Liver (tissue), 9 donors: ENCODE measurements around the gene EPSTI1. TPM values are rescaled to one million over a fixed set of nuclear protein-coding genes. Genes with fewer than 3 reads are reported as not detected.

Experiments used
- DNase-seq: peaks from one replicate; pipeline ENCODE4 v3.0.0-alpha.2; 2017; ENCODE audit warnings: low spot score
- H3K27ac ChIP-seq, 2 donors: one replicate each; pipeline ENCODE4 v1.7.0; 2013; ENCODE audit warnings: inconsistent platforms in 2 of 2, low read length in 2 of 2, control low read depth in 1 of 2, low read depth in 1 of 2, mild to moderate bottlenecking in 1 of 2
- H3K27me3 ChIP-seq, 4 donors: one replicate each; pipeline versions ENCODE4 v1.6.1 to v1.7.0; 2013; ENCODE audit warnings: low read length in 3 of 4, inconsistent platforms in 1 of 4, mild to moderate bottlenecking in 1 of 4, moderate library complexity in 1 of 4; ENCODE audit not compliant: control insufficient read depth in 4 of 4, insufficient read depth in 4 of 4
- H3K36me3 ChIP-seq, 4 donors: one replicate each; pipeline versions ENCODE4 v1.6.1 to v1.7.0; 2013; ENCODE audit warnings: low read length in 3 of 4, mild to moderate bottlenecking in 3 of 4, low read depth in 1 of 4, moderate library complexity in 1 of 4; ENCODE audit not compliant: control insufficient read depth in 4 of 4, insufficient read depth in 3 of 4
- H3K4me1 ChIP-seq, 4 donors: one replicate each; pipeline versions ENCODE4 v1.6.1 to v1.7.0; 2013; ENCODE audit warnings: low read length in 3 of 4, mild to moderate bottlenecking in 3 of 4, moderate library complexity in 1 of 4; ENCODE audit not compliant: control insufficient read depth in 4 of 4, insufficient read depth in 4 of 4
- H3K4me3 ChIP-seq, 3 donors: one replicate each; pipeline versions ENCODE4 v1.6.1 to v1.7.0; 2013; ENCODE audit warnings: low read length in 3 of 3, control low read depth in 1 of 3, low read depth in 1 of 3, mild to moderate bottlenecking in 1 of 3
- H3K9ac ChIP-seq, 2 donors: one replicate each; pipeline ENCODE4 v1.7.0; 2013; ENCODE audit warnings: low read length in 2 of 2, mild to moderate bottlenecking in 2 of 2, moderate library complexity in 2 of 2, control low read depth in 1 of 2, low read depth in 1 of 2
- H3K9me3 ChIP-seq, 4 donors: one replicate each; pipeline versions ENCODE4 v1.6.1 to v1.7.0; 2013; ENCODE audit warnings: low read length in 3 of 4; ENCODE audit not compliant: control insufficient read depth in 4 of 4
- ATF3 ChIP-seq: IDR thresholded peaks from 2 replicates; pipeline ENCODE4 v1.6.1; 2016; ENCODE audit warnings: antibody characterized with exemption
- CTCF ChIP-seq: fragments of 150-350 bp; IDR thresholded peaks from 2 replicates; pipeline ENCODE4 v1.5.1; 2017; ENCODE audit warnings: improper control_type of control experiment, low read depth, low read length; ENCODE audit not compliant: missing input control
- EGR1 ChIP-seq, 2 donors: IDR thresholded peaks; 2 replicates each; pipeline ENCODE4 v1.6.1; 2016 to 2018; ENCODE audit warnings: antibody characterized with exemption in 2 of 2, low read depth in 2 of 2
- FOXA1 ChIP-seq: IDR thresholded peaks from 2 replicates; pipeline ENCODE4 v1.6.1; 2016; ENCODE audit warnings: antibody characterized with exemption
- FOXA2 ChIP-seq: IDR thresholded peaks from 2 replicates; pipeline ENCODE4 v1.6.1; 2016; ENCODE audit warnings: antibody characterized with exemption
- GABPA ChIP-seq, 2 donors: IDR thresholded peaks in 1 of 2; conservative IDR thresholded peaks in 1 of 2; 2 replicates each; pipeline ENCODE4 v1.6.1; 2016; ENCODE audit warnings: antibody characterized with exemption in 2 of 2, mild to moderate bottlenecking in 1 of 2, moderate library complexity in 1 of 2
- HNF4A ChIP-seq, 2 donors: conservative IDR thresholded peaks; 2 replicates each; pipeline ENCODE4 v1.6.1; 2016; ENCODE audit warnings: antibody characterized with exemption in 2 of 2, mild to moderate bottlenecking in 2 of 2
- HNF4G ChIP-seq: IDR thresholded peaks from 2 replicates; pipeline ENCODE4 v1.6.1; 2016; ENCODE audit warnings: antibody characterized with exemption
- JUND ChIP-seq, 2 donors: IDR thresholded peaks; 2 replicates each; pipeline ENCODE4 v1.6.1; 2016; ENCODE audit warnings: antibody characterized with exemption in 2 of 2
- MAX ChIP-seq: IDR thresholded peaks from 2 replicates; pipeline ENCODE4 v1.6.1; 2016; ENCODE audit warnings: antibody characterized with exemption
- NR2F2 ChIP-seq: IDR thresholded peaks from 2 replicates; pipeline ENCODE4 v1.6.1; 2016; ENCODE audit warnings: antibody characterized with exemption
- RAD21 ChIP-seq, 2 donors: IDR thresholded peaks; 2 replicates each; pipeline ENCODE4 v1.6.1; 2016; ENCODE audit warnings: antibody characterized with exemption in 2 of 2, mild to moderate bottlenecking in 2 of 2
- REST ChIP-seq: IDR thresholded peaks from 2 replicates; pipeline ENCODE4 v1.6.1; 2016; ENCODE audit warnings: antibody characterized with exemption, mild to moderate bottlenecking
- RXRA ChIP-seq, 2 donors: IDR thresholded peaks; 2 replicates each; pipeline ENCODE4 v1.6.1; 2017 to 2018; ENCODE audit warnings: antibody characterized with exemption in 2 of 2, mild to moderate bottlenecking in 1 of 2
- SP1 ChIP-seq: IDR thresholded peaks from 2 replicates; pipeline ENCODE4 v1.6.1; 2018; ENCODE audit warnings: antibody characterized with exemption, mild to moderate bottlenecking
- TAF1 ChIP-seq: conservative IDR thresholded peaks from 2 replicates; pipeline ENCODE4 v1.6.1; 2016; ENCODE audit warnings: antibody characterized with exemption, mild to moderate bottlenecking
- YY1 ChIP-seq: IDR thresholded peaks from 2 replicates; pipeline ENCODE4 v1.6.1; 2016; ENCODE audit warnings: antibody characterized with exemption, mild to moderate bottlenecking
- ZBTB33 ChIP-seq: IDR thresholded peaks from 2 replicates; pipeline ENCODE4 v1.6.1; 2016; ENCODE audit warnings: antibody characterized with exemption
- WGBS: extraction: QIAGEN DNeasy Blood & Tissue Kit; methylation state at CpG from one replicate; pipeline ENCODE4 v1.1.7; 2013; 5-methylcytosine and 5-hydroxymethylcytosine counted together
- polyA plus RNA-seq, 2 donors: library from polyadenylated mRNA; stranded (reverse) in 1 of 2; unstranded in 1 of 2; fragments of 200-250 nt in 1 of 2; fragments of >200 nt in 1 of 2; fragmentation: Nextera tagmentation in 1 of 2; extraction: Ambion mirVana in 1 of 2; gene quantifications; one replicate each; pipeline versions ENCODE4 v1.2.1 to v1.2.3, GENCODE V29; 2013 to 2015
- total RNA-seq, 2 donors: library from RNA; depleted of rRNA; stranded (reverse); fragments of >200 nt; gene quantifications; one replicate each; pipeline ENCODE4 v1.2.3, GENCODE V29; 2014
- donor health status: healthy.
- donor health status: healthy.
- donor health status: healthy.
- donor health status: healthy.
- donor health status: healthy.

EPSTI1 gene
- total and polyA plus RNA-seq, 4 donors: 2.1 to 20.3 (median 4.2) TPM

GRCh38 chr13:43005460-43006236 is 13.6 kb upstream of the EPSTI1 start:
- Histone ChIP-seq H3K4me3 (no peak overlapping the region), H3K27ac (no peak overlapping the region), H3K27me3 (no peaks in the 10 kb centered on the region), H3K4me1 (no peaks in the 10 kb centered on the region), H3K9ac (no peak overlapping the region), H3K36me3 (no peaks in the 10 kb centered on the region), H3K9me3 (no peaks in the 10 kb centered on the region)
- TF ChIP-seq TAF1: no peak
- TF ChIP-seq REST: no peak
- TF ChIP-seq EGR1 (IDR thresholded peaks at IDR 0.05; ENCODE audit: low read depth in 2 of 2): no peak
- TF ChIP-seq RXRA (IDR thresholded peaks at IDR 0.05): no peak
- TF ChIP-seq HNF4A (conservative IDR thresholded peaks at IDR 0.05): no peak
- TF ChIP-seq FOXA1: no peak
- TF ChIP-seq ATF3: no peak
- TF ChIP-seq HNF4G: no peak
- TF ChIP-seq RAD21 (IDR thresholded peaks at IDR 0.05): no peak
- no peak for TF ChIP-seq CTCF
- TF ChIP-seq YY1: no peak
- TF ChIP-seq MAX: no peak
- no peak for TF ChIP-seq NR2F2
- TF ChIP-seq ZBTB33: no peak
- TF ChIP-seq JUND (IDR thresholded peaks at IDR 0.05): no peak
- TF ChIP-seq FOXA2: no peak
- TF ChIP-seq GABPA (IDR thresholded peaks at IDR 0.05 in 1 of 2, conservative IDR thresholded peaks at IDR 0.05 in 1 of 2): no peak
- no peak for TF ChIP-seq SP1
- 94% methylated on average over 3 of the region's 3 CpGs for WGBS
- DNase-seq: no peak
